WTC11 (cell line): ENCODE data around the gene KSR1. TPM values are rescaled to one million over a fixed set of nuclear protein-coding genes. Genes with fewer than 3 reads are reported as not detected.

Experiments
- ATAC-seq: fragments of 200-7000 bp; cut with Tn5 transposase; 2 replicates; pipeline ENCODE4 v1.10.0; 2021; ENCODE audit warnings: mild to moderate bottlenecking, moderate library complexity
- CTCF ChIA-PET: fragments of 300-600 bp; sonication (Branson Sonifier 250); formaldehyde crosslinking; loops from one replicate; lab custom pipeline; 2021; ENCODE audit warnings: antibody characterized with exemption; lab: Charles Lee
- POLR2A ChIA-PET: fragments of 350-600 bp; sonication (Branson Sonifier 250); formaldehyde crosslinking; loops from one replicate; lab custom pipeline; 2021; ENCODE audit warnings: antibody characterized with exemption; lab: Charles Lee
- DNase-seq: peaks from one replicate; pipeline ENCODE4 v3.0.0; 2021; ENCODE audit warnings: low spot score
- H3K27ac Mint-ChIP-seq: 2 replicates; pipeline ENCODE4 v1.8.0; 2021; ENCODE audit warnings: mixed read lengths
- H3K27me3 Mint-ChIP-seq: 2 replicates; pipeline ENCODE4 v1.8.0; 2021; ENCODE audit warnings: low read depth, mild to moderate bottlenecking, moderate library complexity, mixed read lengths
- H3K36me3 Mint-ChIP-seq: 2 replicates; pipeline ENCODE4 v1.8.0; 2021; ENCODE audit warnings: mixed read lengths
- H3K4me1 Mint-ChIP-seq: 2 replicates; pipeline ENCODE4 v1.8.0; 2022; ENCODE audit warnings: mixed read lengths
- H3K4me3 Mint-ChIP-seq: 2 replicates; pipeline ENCODE4 v1.8.0; 2021; ENCODE audit warnings: mild to moderate bottlenecking, moderate library complexity, mixed read lengths
- H3K9me3 Mint-ChIP-seq: 2 replicates; pipeline ENCODE4 v1.8.0; 2021; ENCODE audit warnings: mixed read lengths
- ATF3 ChIP-seq: sonication (generic); formaldehyde crosslinking; conservative IDR thresholded peaks from 2 replicates; pipeline ENCODE4 v1.8.1; 2022; ENCODE audit warnings: mild to moderate bottlenecking, missing genetic modification reagents
- CDX4 ChIP-seq: fragments of 250-450 bp; sonication (Bioruptor Pico); IDR thresholded peaks from 2 replicates; pipeline ENCODE4 v1.9.0; 2021; ENCODE audit warnings: moderate library complexity, mild to moderate bottlenecking, inconsistent platforms, borderline replicate concordance
- CREB1 ChIP-seq: sonication (generic); formaldehyde crosslinking; IDR thresholded peaks from 2 replicates; pipeline ENCODE4 v1.8.0; 2023; ENCODE audit warnings: mild to moderate bottlenecking, missing genetic modification reagents
- IRF1 ChIP-seq: sonication (generic); formaldehyde crosslinking; IDR thresholded peaks from 2 replicates; pipeline ENCODE4 v1.8.0; 2023; ENCODE audit warnings: missing genetic modification reagents
- IRF2 ChIP-seq: sonication (generic); formaldehyde crosslinking; IDR thresholded peaks from 2 replicates; pipeline ENCODE4 v1.8.0; 2022; ENCODE audit warnings: low read depth, missing genetic modification reagents, borderline replicate concordance
- MYBL2 ChIP-seq: sonication (generic); formaldehyde crosslinking; IDR thresholded peaks from 2 replicates; pipeline ENCODE4 v1.8.1; 2023; ENCODE audit warnings: mild to moderate bottlenecking, moderate library complexity, missing genetic modification reagents
- NFYB ChIP-seq: sonication (generic); formaldehyde crosslinking; conservative IDR thresholded peaks from 2 replicates; pipeline ENCODE4 v1.8.0; 2022; ENCODE audit warnings: low read depth, missing genetic modification reagents
- NR1H2 ChIP-seq: sonication (generic); formaldehyde crosslinking; IDR thresholded peaks from 2 replicates; pipeline ENCODE4 v1.9.0; 2021; ENCODE audit warnings: mild to moderate bottlenecking, moderate library complexity, missing genetic modification reagents
- NR2C2 ChIP-seq: sonication (generic); formaldehyde crosslinking; IDR thresholded peaks from 2 replicates; pipeline ENCODE4 v1.8.0; 2022; ENCODE audit warnings: mild to moderate bottlenecking, missing genetic modification reagents
- STAT6 ChIP-seq: sonication (generic); formaldehyde crosslinking; conservative IDR thresholded peaks from 2 replicates; pipeline ENCODE4 v1.8.1; 2023; ENCODE audit warnings: mild to moderate bottlenecking, low read depth, missing genetic modification reagents, moderate library complexity
- TEAD4 ChIP-seq: sonication (generic); formaldehyde crosslinking; IDR thresholded peaks from 2 replicates; pipeline ENCODE4 v1.8.0; 2022; ENCODE audit warnings: mild to moderate bottlenecking, missing genetic modification reagents
- USF2 ChIP-seq: sonication (generic); formaldehyde crosslinking; IDR thresholded peaks from 2 replicates; pipeline ENCODE4 v1.8.1; 2023; ENCODE audit warnings: mild to moderate bottlenecking, missing genetic modification reagents, moderate library complexity
- ZNF121 ChIP-seq: sonication (generic); formaldehyde crosslinking; IDR thresholded peaks from 2 replicates; pipeline ENCODE4 v1.8.0; 2023; ENCODE audit warnings: missing genetic modification reagents
- ZNF138 ChIP-seq: sonication (generic); formaldehyde crosslinking; conservative IDR thresholded peaks from 2 replicates; pipeline ENCODE4 v1.8.1; 2022; ENCODE audit warnings: mild to moderate bottlenecking, moderate library complexity, missing genetic modification reagents
- ZNF263 ChIP-seq: sonication (generic); formaldehyde crosslinking; IDR thresholded peaks from 2 replicates; pipeline ENCODE4 v1.8.1; 2022; ENCODE audit warnings: low read depth, mild to moderate bottlenecking, moderate library complexity, missing genetic modification reagents
- ZNF512 ChIP-seq: sonication (generic); formaldehyde crosslinking; IDR thresholded peaks from 2 replicates; pipeline ENCODE4 v1.8.1; 2022; ENCODE audit warnings: missing genetic modification reagents, borderline replicate concordance
- total RNA-seq: library from RNA; stranded (reverse); gene quantifications from 3 replicates; pipeline ENCODE4 v1.2.3, GENCODE V29; 2021
- TF ChIP-seq, protein P1 (sequence below): sonication (generic); formaldehyde crosslinking; IDR thresholded peaks from 2 replicates; pipeline ENCODE4 v1.8.0; 2022; ENCODE audit warnings: mild to moderate bottlenecking, missing genetic modification reagents
- TF ChIP-seq, protein P2 (sequence below): sonication (generic); formaldehyde crosslinking; IDR thresholded peaks from 2 replicates; pipeline ENCODE4 v1.8.1; 2023; ENCODE audit warnings: mild to moderate bottlenecking, missing genetic modification reagents, borderline replicate concordance

KSR1 gene
- total RNA-seq, 1 experiment from 2014 or later = 45.5 TPM

GRCh38 chr17:27488231-27488630 lies 32.0 kb downstream of the KSR1 start:
- no peak for TF ChIP-seq NR1H2 (CRISPR knock-in tag)
- no peak for TF ChIP-seq IRF1 (CRISPR knock-in tag)
- TF ChIP-seq, protein P1, sequence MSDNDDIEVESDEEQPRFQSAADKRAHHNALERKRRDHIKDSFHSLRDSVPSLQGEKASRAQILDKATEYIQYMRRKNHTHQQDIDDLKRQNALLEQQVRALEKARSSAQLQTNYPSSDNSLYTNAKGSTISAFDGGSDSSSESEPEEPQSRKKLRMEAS (CRISPR knock-in tag) = no peak
- no peak for TF ChIP-seq ATF3 (CRISPR knock-in tag)
- no peak for TF ChIP-seq MYBL2 (CRISPR knock-in tag)
- TF ChIP-seq TEAD4 (CRISPR knock-in tag) = no peak
- TF ChIP-seq USF2 (CRISPR knock-in tag) = no peak
- no peak for TF ChIP-seq ZNF121 (CRISPR knock-in tag)
- no peak for TF ChIP-seq ZNF263 (CRISPR knock-in tag)
- no peak for TF ChIP-seq STAT6 (CRISPR knock-in tag)
- no peak for TF ChIP-seq IRF2 (CRISPR knock-in tag)
- TF ChIP-seq CREB1 (CRISPR knock-in tag) = no peak
- TF ChIP-seq ZNF138 = no peak
- no peak for TF ChIP-seq ZNF512 (CRISPR knock-in tag)
- TF ChIP-seq NR2C2 (CRISPR knock-in tag) = no peak
- TF ChIP-seq CDX4 (CRISPR knock-in tag) = no peak
- no peak for TF ChIP-seq NFYB (CRISPR knock-in tag)
- Mint-ChIP-seq H3K36me3 (peaks cover 16% of the 10 kb centered on the region), H3K4me3 (no peak overlapping the region), H3K27ac (no peak overlapping the region), H3K9me3 (no peaks in the 10 kb centered on the region), H3K4me1 (peaks cover 59% of the 10 kb centered on the region), H3K27me3 (no peaks in the 10 kb centered on the region)
- CTCF ChIA-PET = no interaction called here
- no peak for DNase-seq
- no peak for ATAC-seq
- POLR2A ChIA-PET = no interaction called here

- Mint-ChIP-seq H3K36me3 (peaks cover 16% of the 10 kb centered on the region), H3K27me3 (no peaks in the 10 kb centered on the region), H3K4me3 (no peak overlapping the region), H3K4me1 (peaks cover 63% of the 10 kb centered on the region), H3K9me3 (no peaks in the 10 kb centered on the region), H3K27ac (peak overlapping the region; percentile 28; the same call in 1 of the 2 replicates)
- DNase-seq = no peak
- CTCF ChIA-PET = interaction anchor here (1.0 kb wide), 1 partner anchor 252 kb away, joined by 3 read pairs; no protein-coding TSS in a partner anchor
- 0 out of 2 replicates have a peak, but pooled peaks have one; percentile 16 for ATAC-seq
- TF ChIP-seq ZNF263 (CRISPR knock-in tag) (no peak), IRF1 (CRISPR knock-in tag) (no peak)
- TF ChIP-seq, protein P2, sequence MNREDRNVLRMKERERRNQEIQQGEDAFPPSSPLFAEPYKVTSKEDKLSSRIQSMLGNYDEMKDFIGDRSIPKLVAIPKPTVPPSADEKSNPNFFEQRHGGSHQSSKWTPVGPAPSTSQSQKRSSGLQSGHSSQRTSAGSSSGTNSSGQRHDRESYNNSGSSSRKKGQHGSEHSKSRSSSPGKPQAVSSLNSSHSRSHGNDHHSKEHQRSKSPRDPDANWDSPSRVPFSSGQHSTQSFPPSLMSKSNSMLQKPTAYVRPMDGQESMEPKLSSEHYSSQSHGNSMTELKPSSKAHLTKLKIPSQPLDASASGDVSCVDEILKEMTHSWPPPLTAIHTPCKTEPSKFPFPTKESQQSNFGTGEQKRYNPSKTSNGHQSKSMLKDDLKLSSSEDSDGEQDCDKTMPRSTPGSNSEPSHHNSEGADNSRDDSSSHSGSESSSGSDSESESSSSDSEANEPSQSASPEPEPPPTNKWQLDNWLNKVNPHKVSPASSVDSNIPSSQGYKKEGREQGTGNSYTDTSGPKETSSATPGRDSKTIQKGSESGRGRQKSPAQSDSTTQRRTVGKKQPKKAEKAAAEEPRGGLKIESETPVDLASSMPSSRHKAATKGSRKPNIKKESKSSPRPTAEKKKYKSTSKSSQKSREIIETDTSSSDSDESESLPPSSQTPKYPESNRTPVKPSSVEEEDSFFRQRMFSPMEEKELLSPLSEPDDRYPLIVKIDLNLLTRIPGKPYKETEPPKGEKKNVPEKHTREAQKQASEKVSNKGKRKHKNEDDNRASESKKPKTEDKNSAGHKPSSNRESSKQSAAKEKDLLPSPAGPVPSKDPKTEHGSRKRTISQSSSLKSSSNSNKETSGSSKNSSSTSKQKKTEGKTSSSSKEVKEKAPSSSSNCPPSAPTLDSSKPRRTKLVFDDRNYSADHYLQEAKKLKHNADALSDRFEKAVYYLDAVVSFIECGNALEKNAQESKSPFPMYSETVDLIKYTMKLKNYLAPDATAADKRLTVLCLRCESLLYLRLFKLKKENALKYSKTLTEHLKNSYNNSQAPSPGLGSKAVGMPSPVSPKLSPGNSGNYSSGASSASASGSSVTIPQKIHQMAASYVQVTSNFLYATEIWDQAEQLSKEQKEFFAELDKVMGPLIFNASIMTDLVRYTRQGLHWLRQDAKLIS = no peak
- POLR2A ChIA-PET = no interaction called here
Measured at GRCh38 chr17:27489045-27489715, 32.9 kb downstream of the KSR1 start.
